SK-N-MC (cell line): Measurements from ENCODE around the gene FSD1L.

Experiments
- EZH2 ChIP-seq: fragments of 200-600 bp; sonication (generic); IDR thresholded peaks from one replicate; pipeline ENCODE4 v1.6.1; 2017; ENCODE audit warnings: antibody characterized with exemption
- FOXP2 ChIP-seq: optimal IDR thresholded peaks from 2 replicates; pipeline ENCODE3; 2011; ENCODE audit warnings: mild to moderate bottlenecking, moderate library complexity; ENCODE audit not compliant: insufficient read depth; ENCODE audit errors: extremely low read length, control extremely low read depth
- POLR2AphosphoS5 ChIP-seq: IDR thresholded peaks from 2 replicates; pipeline ENCODE4 v1.6.1; 2012; ENCODE audit warnings: mild to moderate bottlenecking, low read depth, low read length, borderline replicate concordance

- no peak for TF ChIP-seq POLR2AphosphoS5
- no peak for TF ChIP-seq EZH2
- no peak for TF ChIP-seq FOXP2
Observed at GRCh38 chr9:105539452-105539851, 91.6 kb downstream of the FSD1L start.
